WTC11 (cell line): Measurements from ENCODE around the gene TTC7B. TPM values are rescaled to one million over a fixed set of nuclear protein-coding genes. Genes with fewer than 3 reads are reported as not detected.

Experiments
- ATAC-seq: fragments of 200-7000 bp; cut with Tn5 transposase; 2 replicates; pipeline ENCODE4 v1.10.0; 2021; ENCODE audit warnings: mild to moderate bottlenecking, moderate library complexity
- CTCF ChIA-PET: fragments of 300-600 bp; sonication (Branson Sonifier 250); formaldehyde crosslinking; loops from one replicate; lab custom pipeline; 2021; ENCODE audit warnings: antibody characterized with exemption; lab: Charles Lee
- POLR2A ChIA-PET: fragments of 350-600 bp; sonication (Branson Sonifier 250); formaldehyde crosslinking; loops from one replicate; lab custom pipeline; 2021; ENCODE audit warnings: antibody characterized with exemption; lab: Charles Lee
- DNase-seq: peaks from one replicate; pipeline ENCODE4 v3.0.0; 2021; ENCODE audit warnings: low spot score
- H3K27ac Mint-ChIP-seq: 2 replicates; pipeline ENCODE4 v1.8.0; 2021; ENCODE audit warnings: mixed read lengths
- H3K27me3 Mint-ChIP-seq: 2 replicates; pipeline ENCODE4 v1.8.0; 2021; ENCODE audit warnings: low read depth, mild to moderate bottlenecking, moderate library complexity, mixed read lengths
- H3K36me3 Mint-ChIP-seq: 2 replicates; pipeline ENCODE4 v1.8.0; 2021; ENCODE audit warnings: mixed read lengths
- H3K4me1 Mint-ChIP-seq: 2 replicates; pipeline ENCODE4 v1.8.0; 2022; ENCODE audit warnings: mixed read lengths
- H3K4me3 Mint-ChIP-seq: 2 replicates; pipeline ENCODE4 v1.8.0; 2021; ENCODE audit warnings: mild to moderate bottlenecking, moderate library complexity, mixed read lengths
- H3K9me3 Mint-ChIP-seq: 2 replicates; pipeline ENCODE4 v1.8.0; 2021; ENCODE audit warnings: mixed read lengths
- CTCF ChIP-seq: fragments of 200-600 bp; IDR thresholded peaks from 2 replicates; pipeline ENCODE4 v1.8.0; 2022; ENCODE audit warnings: antibody characterized with exemption
- ELF4 ChIP-seq: sonication (generic); formaldehyde crosslinking; IDR thresholded peaks from 2 replicates; pipeline ENCODE4 v1.8.1; 2022; ENCODE audit warnings: low read depth, mild to moderate bottlenecking, moderate library complexity, missing genetic modification reagents
- ERG ChIP-seq: fragments of 250-450 bp; sonication (Bioruptor Pico); IDR thresholded peaks from 2 replicates; pipeline ENCODE4 v1.8.0; 2021; ENCODE audit warnings: mild to moderate bottlenecking
- KAT7 ChIP-seq: sonication (generic); formaldehyde crosslinking; IDR thresholded peaks from 2 replicates; pipeline ENCODE4 v1.8.1; 2023; ENCODE audit warnings: missing genetic modification reagents, mild to moderate bottlenecking, borderline replicate concordance
- MAX ChIP-seq: sonication (generic); formaldehyde crosslinking; IDR thresholded peaks from 2 replicates; pipeline ENCODE4 v1.8.0; 2022; ENCODE audit warnings: mild to moderate bottlenecking, missing genetic modification reagents
- MLX ChIP-seq: sonication (generic); formaldehyde crosslinking; IDR thresholded peaks from 2 replicates; pipeline ENCODE4 v1.8.1; 2023; ENCODE audit warnings: mild to moderate bottlenecking, missing genetic modification reagents, moderate library complexity
- NR1H2 ChIP-seq: sonication (generic); formaldehyde crosslinking; IDR thresholded peaks from 2 replicates; pipeline ENCODE4 v1.9.0; 2021; ENCODE audit warnings: mild to moderate bottlenecking, moderate library complexity, missing genetic modification reagents
- SP1 ChIP-seq: sonication (generic); formaldehyde crosslinking; conservative IDR thresholded peaks from 2 replicates; pipeline ENCODE4 v1.8.1; 2022; ENCODE audit warnings: missing genetic modification reagents
- ZBTB21 ChIP-seq: sonication (generic); formaldehyde crosslinking; IDR thresholded peaks from 2 replicates; pipeline ENCODE4 v1.8.1; 2023; ENCODE audit warnings: mild to moderate bottlenecking, missing genetic modification reagents, borderline replicate concordance
- ZMAT4 ChIP-seq: fragments of 250-450 bp; sonication (Bioruptor Pico); IDR thresholded peaks from 2 replicates; pipeline ENCODE4 v1.9.0; 2021; ENCODE audit warnings: mild to moderate bottlenecking
- ZNF121 ChIP-seq: sonication (generic); formaldehyde crosslinking; IDR thresholded peaks from 2 replicates; pipeline ENCODE4 v1.8.0; 2023; ENCODE audit warnings: missing genetic modification reagents
- ZNF263 ChIP-seq: sonication (generic); formaldehyde crosslinking; IDR thresholded peaks from 2 replicates; pipeline ENCODE4 v1.8.1; 2022; ENCODE audit warnings: low read depth, mild to moderate bottlenecking, moderate library complexity, missing genetic modification reagents
- ZSCAN18 ChIP-seq: fragments of 250-450 bp; sonication (Bioruptor Pico); IDR thresholded peaks from 2 replicates; pipeline ENCODE4 v2.1.2; 2022; ENCODE audit warnings: mild to moderate bottlenecking, moderate library complexity
- total RNA-seq: library from RNA; stranded (reverse); gene quantifications from 3 replicates; pipeline ENCODE4 v1.2.3, GENCODE V29; 2021
- TF ChIP-seq, protein P1 (sequence below): sonication (generic); formaldehyde crosslinking; IDR thresholded peaks from 2 replicates; pipeline ENCODE4 v1.8.1; 2023; ENCODE audit warnings: mild to moderate bottlenecking, missing genetic modification reagents, moderate library complexity
- TF ChIP-seq, protein P2 (sequence below): sonication (generic); formaldehyde crosslinking; conservative IDR thresholded peaks from 2 replicates; pipeline ENCODE4 v1.8.1; 2023; ENCODE audit warnings: mild to moderate bottlenecking, low read depth, missing genetic modification reagents, moderate library complexity
- TF ChIP-seq, protein P3 (sequence below): fragments of 250-450 bp; sonication (Bioruptor Pico); IDR thresholded peaks from 2 replicates; pipeline ENCODE4 v1.9.0; 2021; ENCODE audit warnings: mild to moderate bottlenecking, borderline replicate concordance

TTC7B gene
- total RNA-seq, 1 experiment from 2014 or later: 27.6 TPM

GRCh38 chr14:90815572-90815821 lies 733 bp downstream of the TTC7B start:
- H3K4me1 Mint-ChIP-seq: peaks cover 6% of the 10 kb centered on the region
- TF ChIP-seq ZSCAN18 (no peak), ZNF263 (CRISPR knock-in tag) (no peak), ZMAT4 (CRISPR knock-in tag) (no peak), ZBTB21 (CRISPR knock-in tag) (no peak), MLX (CRISPR knock-in tag) (no peak), ERG (CRISPR knock-in tag) (no peak), KAT7 (CRISPR knock-in tag) (no peak)
- TF ChIP-seq, protein P1, sequence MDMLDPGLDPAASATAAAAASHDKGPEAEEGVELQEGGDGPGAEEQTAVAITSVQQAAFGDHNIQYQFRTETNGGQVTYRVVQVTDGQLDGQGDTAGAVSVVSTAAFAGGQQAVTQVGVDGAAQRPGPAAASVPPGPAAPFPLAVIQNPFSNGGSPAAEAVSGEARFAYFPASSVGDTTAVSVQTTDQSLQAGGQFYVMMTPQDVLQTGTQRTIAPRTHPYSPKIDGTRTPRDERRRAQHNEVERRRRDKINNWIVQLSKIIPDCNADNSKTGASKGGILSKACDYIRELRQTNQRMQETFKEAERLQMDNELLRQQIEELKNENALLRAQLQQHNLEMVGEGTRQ (CRISPR knock-in tag): no peak
- TF ChIP-seq, protein P2, sequence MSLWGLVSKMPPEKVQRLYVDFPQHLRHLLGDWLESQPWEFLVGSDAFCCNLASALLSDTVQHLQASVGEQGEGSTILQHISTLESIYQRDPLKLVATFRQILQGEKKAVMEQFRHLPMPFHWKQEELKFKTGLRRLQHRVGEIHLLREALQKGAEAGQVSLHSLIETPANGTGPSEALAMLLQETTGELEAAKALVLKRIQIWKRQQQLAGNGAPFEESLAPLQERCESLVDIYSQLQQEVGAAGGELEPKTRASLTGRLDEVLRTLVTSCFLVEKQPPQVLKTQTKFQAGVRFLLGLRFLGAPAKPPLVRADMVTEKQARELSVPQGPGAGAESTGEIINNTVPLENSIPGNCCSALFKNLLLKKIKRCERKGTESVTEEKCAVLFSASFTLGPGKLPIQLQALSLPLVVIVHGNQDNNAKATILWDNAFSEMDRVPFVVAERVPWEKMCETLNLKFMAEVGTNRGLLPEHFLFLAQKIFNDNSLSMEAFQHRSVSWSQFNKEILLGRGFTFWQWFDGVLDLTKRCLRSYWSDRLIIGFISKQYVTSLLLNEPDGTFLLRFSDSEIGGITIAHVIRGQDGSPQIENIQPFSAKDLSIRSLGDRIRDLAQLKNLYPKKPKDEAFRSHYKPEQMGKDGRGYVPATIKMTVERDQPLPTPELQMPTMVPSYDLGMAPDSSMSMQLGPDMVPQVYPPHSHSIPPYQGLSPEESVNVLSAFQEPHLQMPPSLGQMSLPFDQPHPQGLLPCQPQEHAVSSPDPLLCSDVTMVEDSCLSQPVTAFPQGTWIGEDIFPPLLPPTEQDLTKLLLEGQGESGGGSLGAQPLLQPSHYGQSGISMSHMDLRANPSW: no peak
- TF ChIP-seq, all 79 proteins: peak for 0
- Mint-ChIP-seq H3K27me3 (peaks cover 25% of the 10 kb centered on the region), H3K36me3 (no peaks in the 10 kb centered on the region), H3K4me3 (peak overlapping the region; percentile 73), H3K27ac (no peak overlapping the region), H3K9me3 (no peaks in the 10 kb centered on the region)
- POLR2A ChIA-PET: interaction anchor here (0.6 kb wide), 1 partner anchor 284 kb away, joined by 5 read pairs; no protein-coding TSS in a partner anchor
- no peak for DNase-seq
- CTCF ChIA-PET: interaction anchor here (0.5 to 3.7 kb wide), 9 partner anchors 8 to 57 kb away, joined by 3 to 51 read pairs (median 13); no protein-coding TSS in a partner anchor
- ATAC-seq: no peak; the same call in 1 of the 2 replicates

DNA sequence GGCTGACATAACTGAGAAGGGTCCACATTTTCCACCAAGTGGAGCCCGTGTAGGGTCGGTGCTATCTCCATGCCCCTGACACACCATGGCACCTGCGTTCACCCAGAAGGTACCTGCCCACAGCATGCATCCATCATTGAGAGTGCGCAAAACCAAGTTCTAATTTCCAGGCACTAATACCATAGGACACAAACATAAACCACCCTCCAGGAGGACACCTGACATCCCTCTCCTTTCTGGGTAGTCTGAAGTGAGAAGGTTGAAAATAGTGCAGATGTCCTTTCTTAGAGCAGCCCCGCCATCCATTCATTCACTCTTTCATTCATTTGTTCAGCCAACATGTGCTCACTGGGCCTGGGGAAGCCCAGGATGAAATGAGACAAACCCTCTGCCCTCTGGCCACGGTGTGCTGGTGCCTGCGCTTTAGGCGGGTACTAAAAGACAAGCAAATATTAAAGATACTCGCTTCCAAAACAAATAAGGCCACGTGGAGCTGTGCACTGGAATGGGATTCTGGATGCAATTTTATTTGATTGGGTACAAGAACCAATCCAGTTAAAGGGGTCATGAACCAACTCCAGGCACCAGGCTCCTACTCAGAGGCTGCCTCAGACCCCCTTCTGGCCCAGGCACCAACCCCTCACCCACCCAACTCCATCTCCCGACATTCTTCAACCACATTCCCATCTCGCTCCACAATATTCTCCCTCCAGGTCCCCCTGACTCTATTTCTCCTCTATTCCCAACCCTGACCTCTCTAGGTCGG lies 1.2 kb downstream of the TTC7B start:
- H3K9me3 Mint-ChIP-seq: no peaks in the 10 kb centered on the region
- no peak for ATAC-seq
- POLR2A ChIA-PET: no interaction called here
- no peaks in the 10 kb centered on the region for H3K36me3 Mint-ChIP-seq
- no peak for DNase-seq
- CTCF ChIA-PET: interaction anchor here (0.7 to 3.7 kb wide), 4 partner anchors 7 to 56 kb away, joined by 5 to 51 read pairs (median 18); no protein-coding TSS in a partner anchor
- no peak overlapping the region for H3K27ac Mint-ChIP-seq
- H3K27me3 Mint-ChIP-seq: peaks cover 25% of the 10 kb centered on the region
- H3K4me3 Mint-ChIP-seq: peak overlapping the region; percentile 73
- peaks cover 6% of the 10 kb centered on the region for H3K4me1 Mint-ChIP-seq
- no peak for TF ChIP-seq MLX (CRISPR knock-in tag)
- TF ChIP-seq SP1 (CRISPR knock-in tag): no peak
- no peak for TF ChIP-seq MAX (CRISPR knock-in tag)
- TF ChIP-seq NR1H2: no peak
- TF ChIP-seq ZNF121: no peak
- TF ChIP-seq ELF4 (CRISPR knock-in tag): no peak
- TF ChIP-seq ERG (CRISPR knock-in tag): no peak
- TF ChIP-seq, protein P3, sequence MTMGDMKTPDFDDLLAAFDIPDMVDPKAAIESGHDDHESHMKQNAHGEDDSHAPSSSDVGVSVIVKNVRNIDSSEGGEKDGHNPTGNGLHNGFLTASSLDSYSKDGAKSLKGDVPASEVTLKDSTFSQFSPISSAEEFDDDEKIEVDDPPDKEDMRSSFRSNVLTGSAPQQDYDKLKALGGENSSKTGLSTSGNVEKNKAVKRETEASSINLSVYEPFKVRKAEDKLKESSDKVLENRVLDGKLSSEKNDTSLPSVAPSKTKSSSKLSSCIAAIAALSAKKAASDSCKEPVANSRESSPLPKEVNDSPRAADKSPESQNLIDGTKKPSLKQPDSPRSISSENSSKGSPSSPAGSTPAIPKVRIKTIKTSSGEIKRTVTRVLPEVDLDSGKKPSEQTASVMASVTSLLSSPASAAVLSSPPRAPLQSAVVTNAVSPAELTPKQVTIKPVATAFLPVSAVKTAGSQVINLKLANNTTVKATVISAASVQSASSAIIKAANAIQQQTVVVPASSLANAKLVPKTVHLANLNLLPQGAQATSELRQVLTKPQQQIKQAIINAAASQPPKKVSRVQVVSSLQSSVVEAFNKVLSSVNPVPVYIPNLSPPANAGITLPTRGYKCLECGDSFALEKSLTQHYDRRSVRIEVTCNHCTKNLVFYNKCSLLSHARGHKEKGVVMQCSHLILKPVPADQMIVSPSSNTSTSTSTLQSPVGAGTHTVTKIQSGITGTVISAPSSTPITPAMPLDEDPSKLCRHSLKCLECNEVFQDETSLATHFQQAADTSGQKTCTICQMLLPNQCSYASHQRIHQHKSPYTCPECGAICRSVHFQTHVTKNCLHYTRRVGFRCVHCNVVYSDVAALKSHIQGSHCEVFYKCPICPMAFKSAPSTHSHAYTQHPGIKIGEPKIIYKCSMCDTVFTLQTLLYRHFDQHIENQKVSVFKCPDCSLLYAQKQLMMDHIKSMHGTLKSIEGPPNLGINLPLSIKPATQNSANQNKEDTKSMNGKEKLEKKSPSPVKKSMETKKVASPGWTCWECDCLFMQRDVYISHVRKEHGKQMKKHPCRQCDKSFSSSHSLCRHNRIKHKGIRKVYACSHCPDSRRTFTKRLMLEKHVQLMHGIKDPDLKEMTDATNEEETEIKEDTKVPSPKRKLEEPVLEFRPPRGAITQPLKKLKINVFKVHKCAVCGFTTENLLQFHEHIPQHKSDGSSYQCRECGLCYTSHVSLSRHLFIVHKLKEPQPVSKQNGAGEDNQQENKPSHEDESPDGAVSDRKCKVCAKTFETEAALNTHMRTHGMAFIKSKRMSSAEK (CRISPR knock-in tag): no peak
- TF ChIP-seq CTCF: no peak
